HG03280 (cell line): Measurements from ENCODE around the gene GRK5.
"Not testable (repeated sequence)": the region's sequence is repeated elsewhere in the genome, so short reads cannot be mapped to it uniquely, and the experiment has no call there.

Experiments used
- ATAC-seq: cut with Tn5 transposase; IDR thresholded peaks from one replicate; pipeline ENCODE4 v1.9.1; 2021; ENCODE audit warnings: mild to moderate bottlenecking, moderate library complexity; ENCODE audit not compliant: unreplicated experiment

The GRK5 gene

DNA sequence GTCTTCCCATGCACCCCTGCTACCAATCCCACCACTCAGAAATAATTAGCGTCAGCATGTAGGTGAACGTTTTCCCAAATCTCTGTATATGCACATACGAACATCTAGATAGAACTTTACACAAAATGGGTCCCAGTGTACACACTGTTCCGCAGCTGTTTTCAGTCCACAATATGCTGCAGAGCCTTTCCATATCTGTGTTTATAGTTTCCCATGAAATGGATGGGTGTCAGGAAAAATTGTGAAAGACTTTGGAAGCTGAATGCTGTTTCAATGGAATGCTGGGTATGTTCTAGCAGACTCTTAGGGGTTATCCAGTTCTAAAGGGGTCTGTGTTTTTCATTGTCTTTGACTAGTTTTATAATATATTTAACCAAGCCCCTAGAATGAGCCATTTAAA lies 13.8 kb downstream of the GRK5 start:
- ATAC-seq, result no peak

DNA sequence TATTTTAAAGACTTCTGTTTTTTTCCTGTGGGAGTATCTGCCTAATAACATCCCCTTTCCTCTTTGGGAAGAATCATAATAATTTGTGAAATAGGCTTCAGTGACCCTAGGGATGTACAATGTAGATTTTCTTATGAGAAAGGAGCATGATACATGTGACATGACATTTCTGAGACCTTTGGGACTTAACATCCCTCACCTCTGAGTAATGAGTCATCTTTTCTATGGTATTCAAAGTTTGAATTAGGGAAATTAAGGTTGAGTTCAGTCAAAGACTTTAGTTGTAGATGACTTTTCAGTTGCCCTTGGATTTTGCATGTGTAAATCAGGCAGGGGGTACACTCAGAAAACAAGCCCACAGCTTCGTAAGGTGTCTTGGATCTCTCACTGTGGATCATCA lies 14.3 kb downstream of the GRK5 start:
- no peak for ATAC-seq

DNA sequence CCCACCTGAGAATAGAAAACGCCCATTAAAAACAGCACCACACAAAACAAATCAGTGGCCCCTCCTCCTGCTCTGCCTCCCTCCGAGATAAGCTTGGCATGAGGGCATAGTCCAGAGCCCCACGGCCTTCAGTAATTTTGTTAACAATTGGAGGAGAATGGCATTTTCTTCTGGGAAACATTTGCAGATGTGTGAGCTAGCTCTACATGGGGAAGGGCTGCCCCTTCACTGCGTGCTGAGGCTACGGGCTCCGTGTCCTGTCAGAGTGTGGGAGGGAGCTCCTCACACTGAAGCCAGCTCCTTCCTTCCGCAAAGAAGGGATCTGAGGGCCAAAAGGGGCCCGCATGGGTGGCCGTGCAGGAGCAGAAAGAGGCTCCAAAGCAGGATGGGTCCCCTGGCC lies 15.2 kb downstream of the GRK5 start:
- no peak for ATAC-seq

DNA sequence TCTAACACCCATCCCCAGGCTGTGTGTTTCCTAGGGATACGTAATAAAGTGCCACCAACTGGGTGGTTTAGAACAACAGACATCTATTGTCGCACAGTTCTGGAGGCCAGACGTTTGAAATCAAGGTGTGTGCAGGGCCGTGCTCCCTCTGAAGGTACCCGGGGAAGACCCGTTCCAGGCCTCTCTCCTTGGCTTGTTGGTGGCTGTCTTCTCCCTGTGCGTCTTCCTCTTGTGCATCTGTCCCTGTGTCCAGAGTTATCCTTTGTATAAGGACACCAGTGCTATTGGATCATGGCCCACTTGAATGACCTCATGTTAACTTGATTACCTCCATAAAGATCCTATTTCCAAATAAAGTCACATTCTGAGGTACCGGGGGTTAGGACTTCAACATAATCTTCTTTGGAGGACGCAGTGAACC lies 15.6 kb downstream of the GRK5 start:
- no peak for ATAC-seq

DNA sequence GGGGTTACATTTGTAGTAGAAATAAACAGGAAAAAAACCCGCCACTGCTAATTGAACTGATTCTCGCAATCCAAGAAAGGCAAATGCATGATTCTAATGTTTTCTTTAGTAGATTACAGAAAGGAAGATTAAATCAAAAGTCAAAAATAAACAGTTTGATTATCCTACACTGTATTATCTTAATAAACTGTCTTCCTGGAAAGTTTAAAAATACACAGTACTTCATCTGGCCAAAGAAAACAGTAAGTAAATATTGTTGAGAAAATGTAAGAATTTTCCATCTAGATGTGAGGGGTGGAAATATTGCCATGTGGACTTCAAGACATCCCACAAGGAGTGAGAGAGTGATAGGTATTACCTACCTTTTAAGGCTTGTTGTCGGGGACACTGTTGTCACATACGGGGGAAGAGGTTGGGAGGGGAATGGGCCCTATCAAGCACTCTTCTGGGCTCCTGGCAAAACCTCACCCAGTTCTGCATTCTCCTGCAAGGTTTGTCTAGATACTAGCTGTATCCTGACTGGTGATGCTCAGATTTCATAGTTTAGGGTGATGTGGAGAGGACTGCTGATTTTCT lies 17.8 kb downstream of the GRK5 start:
- ATAC-seq, result no peak

DNA sequence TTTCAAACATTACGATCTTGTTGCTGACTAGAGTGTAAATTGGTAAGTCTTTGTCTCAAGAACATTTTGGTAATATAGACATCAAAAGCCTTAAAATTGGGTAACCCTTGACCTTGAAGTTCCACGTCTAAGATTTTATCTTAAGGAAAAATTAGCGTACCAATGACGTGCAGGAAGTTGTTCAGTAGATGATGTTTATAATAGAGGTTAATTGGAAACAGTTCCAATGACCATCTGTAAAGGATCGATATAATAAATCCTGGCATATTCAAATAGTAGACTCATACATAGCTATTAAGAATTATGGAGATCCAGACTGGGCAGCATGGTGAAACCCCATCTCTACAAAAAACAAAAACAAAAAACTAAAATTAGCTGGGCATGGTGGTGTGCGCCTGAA lies 20.5 kb downstream of the GRK5 start:
- ATAC-seq, result no peak

DNA sequence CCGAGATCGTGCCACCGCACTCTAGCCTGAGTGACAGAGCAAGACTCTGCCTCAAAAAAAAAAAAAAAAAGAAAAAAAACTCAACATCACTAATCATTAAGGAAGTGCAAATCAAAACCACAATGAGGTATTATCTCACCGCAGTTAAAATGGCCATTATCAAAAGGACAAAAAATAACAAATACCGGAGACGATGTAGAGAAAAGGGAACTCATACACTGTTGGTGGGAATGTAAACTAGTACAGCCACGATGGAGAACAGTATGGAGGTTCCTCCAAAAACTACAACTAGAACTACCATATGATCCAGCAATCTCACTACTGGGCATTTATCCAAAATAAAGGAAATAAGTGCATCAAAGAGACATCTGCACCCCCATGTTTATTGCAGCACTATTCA lies 24.3 kb downstream of the GRK5 start:
- ATAC-seq, result no peak

DNA sequence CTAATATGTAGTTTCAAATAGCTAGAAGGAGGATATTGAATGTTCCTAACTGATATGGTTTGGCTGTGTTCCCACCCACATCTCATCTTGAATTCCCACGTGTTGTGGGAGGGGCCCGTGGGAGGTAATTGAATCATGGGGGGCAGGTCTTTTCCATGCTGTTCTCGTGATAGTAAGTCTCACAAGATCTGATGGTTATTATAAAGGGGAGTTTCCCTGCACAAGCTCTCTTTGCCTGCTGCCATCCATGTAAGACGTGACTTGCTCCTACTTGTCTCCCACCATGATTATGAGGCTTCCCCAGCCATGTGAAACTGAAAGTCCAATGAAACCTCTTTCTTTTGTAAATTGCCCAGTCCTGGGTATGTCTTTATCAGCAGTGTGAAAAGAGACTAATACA lies 25.1 kb downstream of the GRK5 start:
- not testable (repeated sequence) for ATAC-seq

DNA sequence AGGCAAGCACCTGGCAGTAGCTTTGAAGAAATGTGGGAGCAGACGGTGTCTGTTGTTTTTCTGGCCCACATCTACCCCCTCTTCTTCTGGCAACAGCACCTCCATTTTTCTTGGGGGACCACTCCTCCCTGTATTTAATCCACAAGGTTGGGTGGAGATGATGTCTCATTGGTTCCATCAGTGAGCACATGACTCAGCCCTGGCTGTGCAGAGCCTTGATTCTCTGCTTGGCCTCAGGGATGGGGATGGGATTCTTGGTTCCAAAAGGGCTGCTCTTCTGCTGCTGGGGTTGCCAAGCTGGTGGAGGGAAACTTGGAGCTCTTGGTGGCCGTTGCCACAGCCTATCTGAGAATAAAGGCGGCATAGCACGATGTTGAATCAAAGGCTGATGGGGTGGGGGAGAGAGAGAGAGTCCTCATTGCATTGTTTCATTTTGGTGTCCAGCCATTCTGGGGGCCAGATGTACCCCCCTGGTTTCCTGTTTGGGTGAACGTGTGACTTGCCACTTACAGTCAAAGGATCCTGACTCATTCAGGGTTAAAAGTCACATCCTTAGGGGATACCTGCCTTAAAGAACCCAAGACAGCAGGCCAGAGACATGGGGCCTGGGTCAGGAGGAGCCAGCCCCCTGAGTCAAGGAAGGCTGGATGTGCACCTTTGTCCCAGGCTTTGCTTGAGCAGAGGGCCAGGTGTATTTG lies 25.9 kb downstream of the GRK5 start:
- no peak for ATAC-seq

DNA sequence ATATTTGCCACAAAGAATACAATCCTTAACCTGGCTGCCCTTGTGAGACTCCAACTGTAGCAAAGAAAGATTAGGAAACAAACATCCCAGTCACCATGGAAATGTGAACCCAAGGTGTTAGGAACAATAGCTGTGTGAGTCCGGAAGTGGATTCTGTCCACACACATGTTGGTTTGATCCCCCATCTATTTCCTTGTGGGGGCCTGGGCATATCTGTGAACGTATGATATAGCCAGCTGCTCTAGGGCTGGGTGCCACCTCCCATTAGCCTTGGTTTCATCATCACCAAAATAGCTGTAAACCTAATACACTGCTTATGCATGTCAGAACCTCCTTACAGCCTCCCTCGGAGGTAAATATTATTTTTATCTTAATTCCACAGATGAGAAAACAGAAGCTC lies 26.4 kb downstream of the GRK5 start:
- no peak for ATAC-seq

DNA sequence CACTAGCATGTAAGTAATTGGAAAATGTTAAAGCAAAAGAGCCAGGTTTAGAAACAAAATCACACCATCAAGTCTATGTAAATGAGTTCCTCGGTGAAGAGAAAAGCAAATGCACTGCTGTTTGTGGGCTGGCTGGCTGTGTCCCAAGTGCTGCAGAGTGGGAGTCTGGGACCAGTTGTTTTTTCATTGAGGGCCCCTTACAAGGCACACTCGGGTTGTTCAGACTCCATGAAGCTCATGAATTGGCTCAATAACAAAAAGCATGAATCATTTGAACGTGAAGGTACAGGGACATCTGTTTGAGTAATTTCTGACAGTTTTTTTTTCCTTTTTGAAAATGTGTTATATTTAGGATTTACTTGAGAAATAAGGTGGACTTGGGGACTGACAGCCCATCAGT lies 28.0 kb downstream of the GRK5 start:
- no peak for ATAC-seq

DNA sequence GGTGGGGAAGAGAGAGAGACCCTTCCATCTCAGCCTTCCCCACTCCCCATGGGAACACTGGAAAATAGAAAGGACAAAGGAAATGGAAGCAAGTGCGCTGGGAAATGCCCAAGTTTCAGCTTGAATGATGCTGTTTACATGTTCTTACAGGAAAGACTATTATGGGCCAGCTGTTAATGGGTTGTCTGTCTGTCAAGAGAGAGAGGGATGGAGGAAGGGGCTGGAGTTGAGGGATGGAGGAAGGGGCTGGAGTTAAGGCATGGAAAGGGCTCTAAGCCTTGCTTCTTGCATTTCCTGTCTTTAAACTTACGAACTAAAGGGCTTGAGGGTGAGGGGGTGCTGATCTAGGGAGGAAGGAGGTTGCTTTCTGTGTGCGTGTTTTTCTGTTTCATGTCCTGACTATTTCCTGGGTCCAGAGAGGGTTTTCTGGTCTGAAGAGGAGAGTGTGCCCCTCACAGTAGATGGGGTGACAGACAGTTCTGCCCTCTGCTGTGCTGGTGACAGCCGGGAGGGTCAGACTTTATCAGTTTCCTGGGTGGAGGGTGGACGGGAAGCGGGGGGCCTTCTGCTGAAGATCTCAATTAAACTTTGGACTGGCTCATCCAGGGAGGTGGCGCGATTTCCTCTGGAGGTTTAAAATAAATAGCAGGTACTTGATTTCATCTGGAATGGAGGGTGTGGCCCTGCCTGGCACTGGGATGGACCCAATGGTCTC lies 30.5 kb downstream of the GRK5 start:
- no peak for ATAC-seq

DNA sequence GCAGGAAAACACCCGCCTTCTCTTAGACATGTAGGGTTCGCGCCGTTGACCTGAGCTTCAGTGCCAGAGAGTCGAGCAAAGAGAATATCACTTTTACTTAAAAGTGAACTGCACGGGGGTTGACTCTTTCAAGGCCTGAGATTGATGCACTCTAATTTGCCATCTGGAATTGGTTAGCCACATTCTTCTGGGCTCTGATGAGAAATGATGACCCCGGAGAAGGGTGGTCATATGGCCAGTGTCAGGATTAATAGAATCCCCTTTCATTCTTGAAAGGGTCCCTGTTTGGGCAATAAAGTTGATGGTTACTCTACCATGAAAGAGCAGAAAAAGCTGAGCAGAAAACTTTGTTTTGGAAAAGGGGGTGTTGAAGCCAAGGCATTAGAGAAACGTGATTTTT lies 31.2 kb downstream of the GRK5 start:
- ATAC-seq, result no peak

DNA sequence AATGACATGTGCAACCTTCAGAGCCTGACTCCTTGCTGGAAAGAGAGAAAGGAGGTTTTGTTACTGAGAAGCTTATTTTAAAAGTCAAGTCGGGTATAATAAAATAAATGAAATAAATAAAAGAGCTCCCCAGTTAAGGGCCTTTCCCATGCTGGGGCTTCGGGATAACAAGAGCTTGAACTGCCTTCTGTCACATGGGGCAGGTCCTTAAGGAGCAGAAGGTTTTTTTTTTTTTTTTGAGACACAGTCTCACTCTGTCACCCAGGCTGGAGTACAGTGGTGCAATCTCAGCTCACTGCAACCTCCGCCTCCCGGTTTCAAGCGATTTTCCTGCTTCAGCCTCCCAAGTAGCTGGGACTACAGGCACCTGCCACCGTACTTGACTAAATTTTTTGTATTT lies 31.6 kb downstream of the GRK5 start:
- not testable (repeated sequence) for ATAC-seq

DNA sequence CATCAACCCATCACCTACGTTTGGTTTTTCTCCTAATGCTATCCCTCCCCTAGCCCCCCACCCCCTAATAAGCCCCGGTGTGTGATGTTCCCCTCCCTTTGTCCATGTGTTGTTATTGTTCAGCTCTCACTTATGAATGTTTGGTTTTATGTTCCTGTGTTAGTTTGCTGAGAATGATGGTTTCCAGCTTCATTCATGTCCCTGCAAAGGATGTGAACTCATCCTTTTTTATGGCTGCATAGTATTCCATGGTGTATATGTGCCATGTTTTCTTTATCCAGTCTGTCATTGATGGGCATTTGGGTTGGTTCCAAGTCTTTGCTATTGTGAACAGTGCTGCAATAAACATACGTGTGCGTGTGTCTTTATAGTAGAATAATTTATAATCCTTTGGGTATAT lies 32.3 kb downstream of the GRK5 start:
- not testable (repeated sequence) for ATAC-seq

DNA sequence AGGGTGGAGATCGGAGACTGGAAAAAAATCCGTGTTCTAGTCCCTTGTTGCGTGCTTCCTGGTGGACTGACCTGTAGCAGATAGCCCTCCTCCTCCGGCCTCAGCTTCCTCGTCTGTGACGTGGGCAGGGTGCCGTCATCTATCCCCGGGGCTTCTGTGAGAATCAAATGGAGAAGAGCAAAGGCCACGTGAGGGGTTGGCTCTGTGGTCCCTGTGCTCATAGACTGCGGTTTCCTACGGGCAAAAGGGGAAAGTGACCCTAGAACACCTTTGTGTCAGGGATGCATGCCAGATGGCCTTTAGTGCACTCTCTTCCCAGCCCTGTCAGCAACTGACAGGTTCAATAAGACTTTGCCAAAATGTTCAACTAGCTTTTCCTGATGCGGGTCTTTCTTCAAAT lies 33.7 kb downstream of the GRK5 start:
- ATAC-seq, result no peak

DNA sequence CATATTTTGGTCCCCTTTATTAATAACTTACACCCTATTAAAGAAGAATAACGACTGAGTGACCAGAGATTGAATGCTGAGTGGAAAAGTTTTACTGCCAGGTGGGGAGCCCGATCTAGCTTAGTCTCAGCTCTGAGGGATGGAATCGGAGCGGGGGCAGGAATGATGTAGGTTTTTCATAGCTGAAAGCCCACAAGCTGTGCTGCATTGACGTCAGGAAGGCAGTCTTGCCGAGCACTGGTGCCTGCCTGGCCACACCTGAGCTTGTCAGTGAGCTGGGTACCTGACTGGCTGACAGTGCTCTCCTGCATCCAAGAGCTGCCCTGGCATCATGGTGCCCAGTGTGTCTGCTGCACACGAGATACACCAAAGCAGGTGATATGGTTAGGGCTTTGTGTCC lies 34.8 kb downstream of the GRK5 start:
- no peak for ATAC-seq

DNA sequence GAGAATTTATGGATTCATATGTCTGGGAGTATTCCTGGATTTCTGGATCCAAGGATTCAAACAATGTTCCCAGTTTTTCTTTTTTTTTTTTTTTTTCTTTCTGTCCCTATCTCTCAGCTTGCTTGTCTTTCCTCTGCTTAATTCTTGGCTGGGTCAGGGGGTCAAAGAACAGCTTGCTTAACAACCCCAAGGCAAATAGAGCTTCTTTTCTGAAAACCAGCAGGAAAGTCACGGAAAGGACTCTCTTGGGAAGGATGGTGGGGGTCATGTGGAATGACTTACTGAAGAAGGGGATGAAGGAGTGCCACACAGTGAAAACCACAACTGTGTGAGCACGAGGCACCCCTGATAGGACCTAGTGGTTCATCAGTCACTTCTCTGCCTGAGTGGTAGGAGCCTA lies 36.1 kb downstream of the GRK5 start:
- ATAC-seq, result no peak

DNA sequence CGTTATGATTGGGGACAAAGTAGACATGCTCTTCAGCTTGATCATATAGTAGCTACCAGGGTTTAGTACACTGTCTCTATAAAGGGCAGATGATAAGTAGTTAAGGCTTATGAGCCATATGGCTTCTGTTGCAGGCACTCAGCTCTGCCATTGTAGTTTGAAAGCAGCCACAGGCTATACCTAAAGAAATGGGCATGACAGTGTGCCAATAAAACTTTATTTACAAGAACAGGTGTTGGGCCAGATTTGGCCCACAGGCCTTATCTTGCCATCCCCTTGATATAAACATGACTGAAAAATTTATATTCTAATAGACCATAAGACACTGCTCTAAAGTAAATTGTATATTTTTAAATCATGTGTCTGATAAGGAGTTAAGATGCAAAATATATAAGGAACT lies 36.6 kb downstream of the GRK5 start:
- no peak for ATAC-seq

DNA sequence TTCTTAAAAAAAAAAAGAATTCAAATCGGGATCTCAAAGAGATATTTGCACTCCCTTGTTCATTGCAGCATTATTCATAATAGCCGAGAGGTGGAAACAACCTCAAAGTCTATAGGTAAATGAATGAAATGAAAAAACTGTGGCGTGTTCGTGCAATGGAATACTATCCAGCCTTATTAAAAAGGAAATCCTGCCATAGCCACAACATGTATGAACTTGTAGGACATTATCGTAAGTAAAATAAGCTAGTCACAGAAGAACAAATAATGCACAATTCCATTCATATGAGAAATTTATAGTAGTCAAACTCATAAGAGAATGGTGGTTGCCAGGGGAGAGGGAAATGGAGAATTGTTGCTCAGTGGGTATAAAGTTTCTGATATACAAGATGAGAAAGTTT lies 37.9 kb downstream of the GRK5 start:
- no peak for ATAC-seq

DNA sequence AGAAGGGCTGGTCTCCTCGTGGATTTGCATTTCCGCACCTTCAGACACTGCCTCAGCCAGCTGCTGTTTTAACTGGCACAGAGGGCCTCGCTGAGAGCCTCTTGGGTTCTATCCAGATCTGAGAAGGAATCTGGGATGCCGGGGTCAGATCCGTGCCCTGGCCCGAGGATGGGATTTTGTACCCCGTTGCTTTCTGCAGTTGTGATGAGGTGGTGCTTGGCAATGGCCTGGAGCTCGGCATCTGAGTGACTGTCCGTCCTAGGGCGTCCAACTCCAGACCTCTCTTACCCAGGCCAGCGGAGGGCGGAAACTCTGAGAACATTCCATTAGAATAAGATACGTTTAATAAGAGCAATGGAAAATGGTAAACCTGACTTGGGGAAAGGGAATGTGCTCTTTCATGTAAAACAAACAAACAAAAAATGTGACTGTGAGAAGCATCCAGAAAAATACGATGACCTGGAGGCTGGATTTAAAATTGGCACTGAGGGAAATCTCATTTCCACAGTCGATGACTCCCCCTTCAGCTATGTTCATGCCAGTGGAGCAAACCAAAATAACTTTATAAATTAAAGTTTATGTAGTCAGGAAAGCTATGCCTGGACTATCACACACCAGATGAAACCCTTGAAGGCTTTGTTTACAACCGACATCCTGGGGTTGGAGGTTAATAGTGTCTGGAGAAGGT lies 39.6 kb downstream of the GRK5 start:
- no peak for ATAC-seq

DNA sequence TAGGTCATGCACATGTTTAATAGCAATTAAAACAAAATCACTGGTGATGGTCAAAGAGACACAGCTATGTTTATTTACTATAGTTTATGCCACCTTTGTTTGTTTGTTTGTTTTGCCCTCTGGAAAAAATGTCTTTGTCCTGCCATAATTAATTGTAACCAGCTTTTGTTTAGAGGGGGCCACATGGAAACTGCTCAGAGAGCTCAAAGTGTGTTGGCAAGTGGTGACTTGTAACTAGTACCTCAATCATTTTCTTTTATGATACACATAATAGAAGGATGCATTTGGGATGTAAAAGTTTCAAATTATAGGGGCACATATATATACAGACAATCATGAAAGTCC lies 40.2 kb downstream of the GRK5 start:
- no peak for ATAC-seq
